ENCODE measurements around the gene ACOXL.

The ACOXL gene

DNA sequence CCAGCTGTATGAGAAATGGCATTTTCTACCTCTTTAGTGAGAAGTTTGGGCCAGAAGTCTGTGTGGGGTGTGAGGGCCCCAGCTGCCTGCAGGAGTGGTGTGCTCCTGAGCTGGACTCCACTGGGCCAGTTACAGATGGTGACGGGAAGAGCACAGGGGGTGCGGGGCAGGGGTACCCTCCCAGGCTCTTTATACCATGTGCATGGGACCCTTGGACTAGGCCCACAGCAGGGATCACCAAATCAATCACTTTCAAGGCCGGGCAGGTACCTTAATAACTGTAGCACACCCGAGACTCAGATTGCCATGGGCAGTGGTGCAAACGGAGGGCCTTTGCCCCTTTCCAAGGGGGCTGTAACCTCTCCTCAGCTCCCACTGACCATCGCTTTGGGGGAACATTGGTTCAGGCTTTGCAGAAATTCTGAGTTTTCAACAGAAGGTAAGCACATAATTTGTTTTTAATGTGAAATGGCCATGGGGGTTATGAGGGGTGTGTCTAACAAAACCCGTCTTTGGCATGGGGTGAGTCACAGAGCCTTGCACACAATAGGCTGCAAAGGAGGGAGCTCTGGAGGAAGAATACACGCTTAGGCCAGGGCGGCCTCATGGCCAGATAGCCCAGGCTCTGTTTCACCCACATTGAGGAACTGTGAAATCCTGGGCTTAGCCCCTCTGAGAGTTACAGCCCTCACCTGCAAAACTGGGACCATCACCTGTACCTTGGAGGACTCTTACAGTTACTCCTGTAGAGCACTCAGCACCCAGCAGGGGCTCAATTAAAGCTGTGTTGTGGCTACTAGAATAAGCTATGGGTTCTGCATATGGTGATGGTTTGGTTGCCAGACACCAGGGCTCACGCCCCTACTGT, 247.3 kb downstream of the ACOXL start:
- no peak for DNase-seq

DNA sequence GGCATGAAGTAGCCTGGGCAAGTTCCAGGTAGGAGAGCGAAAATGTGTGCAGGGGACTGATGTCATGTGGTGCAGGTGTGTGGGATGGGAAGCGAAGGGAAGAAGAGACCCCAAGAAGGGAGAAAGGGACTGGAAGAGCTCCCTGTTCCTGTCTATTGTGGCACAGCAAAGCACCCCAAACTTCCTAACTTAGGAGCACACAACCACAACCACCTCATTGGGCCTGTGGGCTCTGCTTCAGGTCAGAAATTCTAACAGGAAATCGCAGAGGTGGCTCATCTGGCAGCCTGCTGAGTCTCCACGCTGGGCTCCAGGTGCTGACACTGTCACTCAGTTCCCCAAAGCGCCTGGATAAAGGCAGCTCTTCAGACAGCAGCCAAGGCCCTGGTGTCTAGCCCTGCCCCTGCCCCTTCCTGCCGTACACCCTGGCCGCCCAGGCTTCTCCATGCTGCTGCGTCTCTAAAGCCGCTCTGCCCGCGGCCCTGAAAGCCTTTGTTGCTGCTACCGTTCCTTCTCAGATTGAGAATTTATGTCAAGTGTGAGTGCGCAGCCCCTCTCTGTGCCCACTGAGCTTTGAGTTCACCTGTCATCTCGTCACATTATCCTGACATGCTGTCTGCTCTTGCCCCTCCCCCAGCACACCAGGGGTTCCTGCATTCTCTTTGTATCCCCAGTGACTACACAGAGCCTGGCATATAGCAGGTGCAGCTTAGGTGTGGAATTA, 248.1 kb downstream of the ACOXL start:
- no peak for DNase-seq

DNA sequence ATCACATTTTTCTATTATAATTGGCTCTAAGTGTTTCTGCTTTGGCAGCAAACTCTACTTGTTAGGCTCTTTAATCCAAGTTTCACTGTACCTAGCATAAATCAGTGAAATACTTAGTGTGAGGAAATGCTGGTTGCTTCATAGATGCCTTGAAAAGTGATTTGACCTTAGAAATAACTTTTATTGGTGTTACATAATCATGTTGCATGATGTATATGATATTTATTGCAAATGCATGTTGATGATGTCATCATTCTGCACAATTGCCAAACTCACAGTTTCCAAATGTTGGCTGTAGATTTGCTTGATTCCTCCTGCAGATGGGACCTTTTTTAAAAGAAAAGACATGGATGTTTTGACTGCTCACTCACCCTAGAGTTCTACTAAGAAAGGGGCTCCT, 250.8 kb downstream of the ACOXL start:
- no peak for DNase-seq

DNA sequence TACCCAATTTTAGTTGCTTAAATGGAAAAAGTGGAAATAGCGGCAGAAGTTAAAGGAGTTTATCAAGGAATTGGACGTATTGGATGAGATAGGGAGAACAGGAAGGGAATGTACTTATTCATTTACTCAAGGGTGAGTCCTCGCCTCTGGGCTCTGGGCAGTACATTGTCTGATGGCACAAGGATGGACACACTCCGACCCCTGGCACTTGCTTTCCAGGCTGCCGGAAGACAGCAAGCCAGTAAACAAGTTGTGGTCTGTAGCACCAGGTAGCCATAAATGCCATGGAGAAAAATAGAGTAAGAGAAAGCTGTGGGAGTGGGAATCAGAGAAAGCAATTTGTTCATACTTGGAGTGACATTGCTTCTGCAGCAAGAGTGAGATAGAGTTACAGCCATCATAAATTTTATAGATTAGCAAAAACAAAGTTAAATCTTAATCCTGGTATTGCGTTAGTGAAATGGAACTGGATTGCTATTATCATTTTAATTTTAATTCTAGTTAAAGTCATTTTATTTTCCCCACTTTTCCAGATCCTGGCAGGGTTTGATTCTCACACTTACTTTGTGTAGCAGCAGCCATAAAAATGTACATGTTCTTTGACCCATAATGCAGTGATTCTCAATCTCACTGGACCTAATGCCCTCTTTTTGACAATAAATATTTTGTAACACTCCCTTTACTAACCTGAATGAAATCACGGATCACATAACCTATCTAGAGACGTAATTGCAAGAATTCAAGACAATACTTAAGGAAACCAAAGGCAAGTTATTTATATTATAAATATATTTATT, 252.5 kb downstream of the ACOXL start:
- DNase-seq, result no peak

DNA sequence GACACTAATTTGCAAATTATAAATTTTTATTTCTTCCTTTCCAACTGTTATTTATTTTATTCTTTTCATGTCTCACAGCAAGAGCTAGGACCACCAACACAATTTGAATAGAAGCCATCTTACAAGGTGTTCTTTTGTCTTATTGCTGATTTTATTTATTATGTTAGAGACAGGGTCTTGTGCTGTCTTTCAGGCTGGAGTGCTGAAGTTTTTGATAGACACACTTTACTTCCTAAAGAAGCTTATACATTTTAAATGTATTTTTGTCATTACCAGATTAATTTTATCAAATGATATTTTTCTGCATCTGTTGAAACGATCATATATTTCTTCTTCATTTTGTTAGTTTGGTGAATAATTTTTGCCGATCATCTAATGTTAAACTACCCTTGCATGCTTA, 258.1 kb downstream of the ACOXL start:
- DNase-seq, result no peak

DNA sequence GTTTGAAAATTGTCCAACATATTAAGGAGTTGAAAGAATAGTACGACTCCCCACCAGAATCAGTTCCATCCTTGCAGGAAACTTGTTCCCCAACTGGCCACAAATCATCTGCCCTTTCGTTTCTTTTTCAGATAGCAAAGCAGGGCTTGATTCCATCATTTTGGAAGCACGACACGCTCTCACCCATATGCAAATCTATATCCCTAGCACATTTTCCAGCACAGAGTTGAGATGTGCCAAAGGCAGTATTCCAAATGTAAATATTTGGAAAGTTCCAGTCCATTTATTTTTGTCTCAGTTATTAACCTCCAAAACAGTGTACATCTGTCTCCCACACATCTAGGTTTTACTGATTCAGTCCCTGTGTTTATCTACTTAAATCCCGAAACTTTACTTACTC, 259.5 kb downstream of the ACOXL start:
- no peak for DNase-seq

DNA sequence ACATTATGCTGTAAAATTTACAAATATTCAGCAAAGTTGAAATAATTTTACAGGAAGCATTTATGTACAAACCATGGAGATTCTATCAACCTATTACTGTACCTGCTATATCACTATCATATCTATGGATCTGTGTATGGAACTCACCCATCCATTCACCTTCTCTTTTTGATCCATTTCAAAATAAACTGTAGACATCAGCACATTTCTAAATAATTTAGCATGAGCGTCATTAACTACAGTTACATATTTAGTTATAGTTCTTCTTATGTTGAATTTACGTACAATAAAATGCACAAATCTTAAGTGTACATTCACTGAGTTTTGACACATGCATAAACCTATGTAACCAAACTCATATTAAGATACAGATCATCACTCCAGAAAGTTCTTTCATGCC, 260.5 kb downstream of the ACOXL start:
- no peak for DNase-seq

DNA sequence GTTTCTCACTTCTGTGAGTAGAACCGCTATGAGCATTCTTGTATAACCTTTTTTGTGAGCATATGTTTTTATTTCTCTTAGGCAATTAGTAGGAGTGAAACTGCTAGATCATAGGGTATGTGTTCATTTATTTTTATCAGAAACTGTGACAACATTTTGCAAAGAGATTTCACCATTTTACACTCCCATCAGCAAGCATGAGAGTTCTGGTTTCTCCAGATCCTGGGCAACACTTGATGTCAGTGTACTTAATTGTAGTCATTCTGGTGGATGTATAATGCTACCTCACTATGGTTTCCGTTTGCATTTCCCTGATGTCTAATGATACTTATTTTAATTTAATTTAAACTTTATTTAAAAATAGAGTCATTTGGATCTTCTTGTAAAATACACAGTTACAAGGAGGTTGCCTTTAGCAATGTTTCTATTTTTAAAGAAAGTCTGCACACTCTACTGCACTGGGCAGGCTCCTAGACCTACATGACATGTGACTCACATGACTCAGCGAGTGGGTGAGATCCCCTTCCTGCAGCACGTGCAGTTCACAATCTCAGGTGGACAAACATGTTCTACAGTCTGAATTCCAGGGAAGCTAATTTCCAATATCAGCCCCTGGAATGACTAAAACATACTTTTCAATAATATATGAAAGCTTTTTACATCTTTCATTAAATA, 261.3 kb downstream of the ACOXL start:
- peak; percentile 23 for DNase-seq

DNA sequence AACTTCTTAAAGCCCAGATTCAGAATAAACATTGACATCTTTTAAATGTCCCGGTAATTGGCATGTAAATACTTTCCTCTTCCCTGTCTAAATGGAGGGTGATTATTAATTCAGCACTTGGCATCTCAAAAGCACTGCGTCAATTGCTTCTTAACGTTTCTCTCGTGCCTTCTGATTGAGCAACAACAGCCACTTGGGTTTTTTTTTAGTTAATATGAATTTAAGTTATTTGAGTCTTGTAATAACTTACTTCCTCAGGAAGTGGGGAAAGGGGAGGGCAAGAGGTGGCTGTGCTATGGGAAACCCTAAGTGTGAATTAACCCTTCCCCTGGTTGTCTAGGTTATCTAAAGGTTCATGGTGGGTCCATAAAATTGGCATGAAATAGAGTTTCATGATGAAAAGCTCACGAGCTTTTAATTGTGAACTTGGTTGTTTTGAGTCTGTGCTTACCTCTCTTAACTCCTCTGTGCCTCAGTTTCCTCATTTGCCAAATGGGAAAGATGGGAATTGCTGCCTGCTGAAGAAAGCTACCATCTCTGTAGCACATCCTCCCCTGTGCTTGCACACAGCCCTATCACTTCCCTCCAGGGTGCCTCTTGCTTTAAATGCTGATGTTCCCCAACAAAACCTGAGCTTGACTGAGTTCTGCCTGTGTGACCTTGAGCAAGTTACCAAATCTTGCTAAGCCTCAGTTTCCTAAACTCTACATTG, 262.0 kb downstream of the ACOXL start:
- DNase-seq, result no peak

DNA sequence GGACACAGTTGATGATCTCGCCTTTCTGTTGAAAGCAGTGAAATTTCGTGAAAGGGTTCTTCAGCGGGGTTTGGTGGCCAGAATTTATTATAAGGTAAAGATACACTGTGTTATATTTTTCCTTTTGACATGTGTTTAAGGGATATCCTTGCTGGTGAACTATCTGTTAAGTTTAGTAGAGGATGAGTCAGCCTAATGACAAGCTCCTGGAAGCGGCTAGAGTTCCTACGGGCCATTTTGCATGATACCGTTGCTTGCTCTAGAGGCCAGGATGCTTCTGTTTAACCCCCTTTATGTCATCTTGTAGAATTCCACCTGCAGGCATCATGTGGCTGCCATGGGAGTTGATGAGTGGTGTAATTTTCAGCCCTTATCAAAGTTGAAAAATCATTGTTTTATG, 263.5 kb downstream of the ACOXL start:
- DNase-seq, result no peak

DNA sequence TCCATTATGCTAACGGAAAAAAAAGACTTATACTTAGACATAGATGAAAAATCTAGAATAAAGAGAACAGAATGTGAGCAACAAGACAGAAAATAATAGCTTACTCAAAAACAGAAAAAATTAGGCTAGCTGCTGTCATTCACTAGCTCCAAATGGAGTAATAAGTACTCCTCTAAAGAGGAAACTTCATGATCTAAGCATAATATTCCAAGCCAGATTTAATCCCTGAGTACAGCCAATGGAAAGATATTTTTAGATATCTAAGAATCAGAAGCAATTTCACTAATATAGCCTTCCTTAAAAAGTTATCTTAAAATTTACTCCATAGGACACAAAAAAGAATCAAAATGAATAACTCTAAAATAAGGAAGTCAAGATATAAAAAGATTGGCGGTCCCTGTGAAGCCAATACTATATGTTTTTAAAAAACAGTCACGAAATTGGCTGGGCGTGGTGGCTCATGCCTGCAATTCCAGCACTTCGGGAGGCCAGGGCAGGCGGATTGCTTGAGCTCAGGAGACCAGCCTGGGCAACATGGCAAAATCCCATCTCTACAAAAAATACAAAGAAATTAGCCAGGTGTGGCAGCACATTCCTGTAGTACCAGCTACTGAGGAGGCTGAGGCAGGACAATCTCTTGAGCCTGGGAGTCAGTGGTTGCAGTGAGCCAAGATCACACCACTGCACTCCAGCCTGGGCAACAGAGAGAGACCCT, 265.1 kb downstream of the ACOXL start:
- DNase-seq, result no peak

DNA sequence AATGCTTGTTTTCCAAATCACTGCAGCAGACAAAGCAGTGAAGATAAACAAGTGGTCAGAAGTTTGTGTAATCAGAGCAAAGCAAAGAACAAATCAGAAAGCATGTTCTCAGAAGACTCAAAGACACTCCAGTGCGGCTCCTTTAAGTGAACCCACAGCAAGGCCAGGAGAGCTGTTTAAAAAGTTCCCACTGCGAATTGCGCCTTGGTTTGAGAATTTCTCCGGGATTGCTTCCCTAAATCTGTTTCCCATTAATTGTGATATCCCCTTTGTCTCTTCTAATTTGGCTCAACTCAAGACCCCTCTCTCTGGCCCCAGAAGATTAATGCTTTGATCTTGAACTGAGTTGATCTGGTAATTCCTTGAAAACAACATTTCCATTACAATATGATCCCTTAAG, 265.9 kb downstream of the ACOXL start:
- no peak for DNase-seq

DNA sequence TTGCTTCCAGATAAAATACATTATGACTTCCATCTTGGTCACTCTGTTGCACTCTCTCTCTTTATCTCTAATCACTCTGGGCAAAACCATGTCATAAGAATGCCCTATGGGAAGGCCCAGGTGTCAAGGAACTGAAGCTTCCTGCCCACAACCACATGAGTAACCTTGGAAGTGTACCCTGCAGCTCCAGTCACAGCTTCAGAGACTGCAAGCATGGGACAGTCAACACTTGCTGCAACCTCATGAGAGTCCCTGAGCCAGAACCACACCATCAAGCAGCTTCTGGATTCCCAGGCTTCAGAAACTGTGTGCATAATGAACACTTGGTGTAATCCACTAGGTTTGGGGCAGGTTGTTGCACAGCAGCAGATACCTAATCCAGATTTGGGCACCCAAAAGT, 267.3 kb downstream of the ACOXL start:
- DNase-seq, result no peak

DNA sequence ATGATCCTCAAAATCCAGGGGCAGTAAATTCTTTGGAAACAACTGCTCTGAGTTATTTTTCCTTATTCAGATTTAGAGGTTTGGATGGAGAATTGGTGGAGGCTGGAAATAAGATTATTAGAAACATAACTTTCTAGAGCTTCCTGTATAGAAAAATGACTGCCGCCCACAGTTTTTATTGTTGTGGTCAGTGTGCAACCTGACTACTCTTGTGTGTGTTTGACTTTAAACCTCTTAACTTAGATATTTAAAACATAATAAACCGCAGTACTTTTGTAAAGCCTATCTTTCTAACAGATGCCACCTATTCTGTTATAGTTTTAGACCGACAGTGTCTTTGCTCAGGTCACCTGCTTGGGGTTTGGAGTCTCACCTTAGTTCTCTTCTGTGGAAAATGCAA, 272.9 kb downstream of the ACOXL start:
- DNase-seq, result no peak

DNA sequence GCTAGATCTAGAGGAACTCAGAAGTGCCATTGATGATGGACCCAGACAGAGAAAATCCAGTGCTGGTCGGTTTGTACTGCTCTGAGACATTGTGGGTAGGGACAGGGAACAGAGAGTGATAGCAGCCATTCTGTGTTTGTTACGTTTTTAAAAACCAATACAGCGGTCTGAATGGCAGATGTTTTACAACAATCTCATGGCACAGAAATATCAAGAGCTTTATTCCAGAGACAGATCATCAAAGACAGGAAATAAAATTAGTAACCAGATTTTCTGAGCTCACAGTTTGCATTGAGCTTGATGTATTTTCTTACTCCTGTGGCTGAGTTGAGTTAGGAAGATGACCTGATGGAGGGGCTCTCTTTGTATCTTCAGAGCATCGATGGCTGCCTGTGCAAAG, 273.4 kb downstream of the ACOXL start:
- DNase-seq, result no peak

DNA sequence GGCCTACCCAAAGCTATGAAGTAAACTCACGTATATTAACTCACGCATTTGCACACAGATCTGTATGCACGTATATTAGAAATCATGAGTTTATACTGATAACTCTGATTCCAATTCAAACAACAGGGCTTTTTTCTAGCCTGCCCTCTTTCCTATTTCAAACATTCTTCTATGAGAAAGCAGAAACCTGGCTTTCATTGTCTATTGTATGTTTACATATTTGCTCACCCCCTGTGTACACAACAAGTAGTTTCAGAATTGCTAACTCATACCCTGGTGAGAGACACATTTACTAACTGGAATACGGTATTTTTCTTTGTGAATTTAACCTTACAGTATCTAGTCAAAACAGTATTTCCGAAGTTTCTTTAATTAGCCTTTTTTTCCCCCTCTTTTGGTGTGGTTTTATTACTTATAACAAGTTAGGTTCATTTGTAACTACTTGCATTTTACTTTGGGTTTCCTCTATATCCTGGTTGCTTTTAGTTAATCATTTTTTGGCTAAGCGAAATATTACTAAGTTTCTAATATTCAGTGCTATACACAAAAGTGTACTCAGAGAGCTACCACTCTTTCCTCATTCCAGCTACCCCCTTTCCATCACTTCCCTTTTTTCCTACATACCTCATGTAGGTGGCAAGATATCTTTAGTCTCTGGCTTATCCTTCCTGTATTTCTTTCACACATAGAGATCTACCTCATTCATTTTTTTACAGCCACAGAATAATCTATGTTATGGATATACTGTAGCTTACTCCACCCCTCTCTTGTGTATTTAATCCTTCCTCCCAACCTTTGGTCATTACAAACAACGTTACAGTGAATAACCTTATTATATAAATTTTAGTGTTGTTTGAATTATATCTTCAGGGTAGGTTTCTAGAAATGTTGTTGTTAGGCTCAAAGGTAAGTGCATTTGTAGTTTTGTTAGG, 275.6 kb downstream of the ACOXL start:
- DNase-seq, result no peak

DNA sequence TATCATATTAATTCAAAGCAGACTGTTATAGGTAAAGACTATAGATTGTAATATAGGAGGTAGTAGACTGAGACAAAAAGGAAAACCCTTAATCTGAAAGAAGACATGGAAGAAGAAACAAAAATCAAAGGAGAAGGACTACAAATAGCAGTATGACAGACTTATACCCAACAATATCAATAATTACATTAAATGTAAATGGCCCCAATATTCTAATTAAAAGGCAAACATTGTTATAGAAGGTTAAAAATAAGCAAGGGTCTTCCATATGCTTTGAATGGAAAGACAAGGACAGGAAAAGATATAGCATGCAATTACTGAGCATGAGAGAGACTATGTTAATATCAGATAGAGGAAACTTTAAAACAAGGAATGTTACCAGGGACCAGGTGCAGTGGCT, 278.8 kb downstream of the ACOXL start:
- DNase-seq, result no peak

DNA sequence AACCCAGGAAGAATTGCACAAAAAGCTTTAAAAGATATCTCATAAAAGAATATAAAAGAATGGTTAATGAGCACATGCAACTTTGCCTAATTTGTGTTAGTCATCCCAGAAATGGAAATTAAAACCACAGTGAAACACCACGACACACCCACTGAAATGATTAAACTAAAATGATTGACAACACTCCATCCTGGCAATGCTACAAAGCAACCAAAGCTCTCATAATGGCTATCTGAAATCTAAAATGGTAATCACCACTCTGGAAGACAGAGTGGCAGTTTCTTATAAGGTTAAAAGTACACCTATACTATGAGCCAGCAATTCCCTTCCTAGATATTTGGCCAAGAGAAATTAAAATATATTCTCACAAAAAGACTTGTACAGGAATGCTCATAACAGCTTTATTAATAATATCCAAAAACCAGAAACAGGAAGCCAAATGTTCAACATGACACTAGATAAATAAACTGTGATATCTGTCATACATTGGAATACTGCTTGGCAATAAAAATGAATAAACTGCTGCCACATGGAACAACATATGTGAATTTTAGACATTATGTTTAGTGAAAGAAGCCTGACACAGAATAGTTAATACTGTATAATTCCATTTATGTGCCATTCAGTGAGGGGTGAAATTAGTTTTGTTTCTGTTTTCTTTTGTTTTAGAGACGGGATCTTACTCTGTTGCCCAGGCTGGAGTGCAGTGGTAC, 283.1 kb downstream of the ACOXL start:
- DNase-seq, result no peak

DNA sequence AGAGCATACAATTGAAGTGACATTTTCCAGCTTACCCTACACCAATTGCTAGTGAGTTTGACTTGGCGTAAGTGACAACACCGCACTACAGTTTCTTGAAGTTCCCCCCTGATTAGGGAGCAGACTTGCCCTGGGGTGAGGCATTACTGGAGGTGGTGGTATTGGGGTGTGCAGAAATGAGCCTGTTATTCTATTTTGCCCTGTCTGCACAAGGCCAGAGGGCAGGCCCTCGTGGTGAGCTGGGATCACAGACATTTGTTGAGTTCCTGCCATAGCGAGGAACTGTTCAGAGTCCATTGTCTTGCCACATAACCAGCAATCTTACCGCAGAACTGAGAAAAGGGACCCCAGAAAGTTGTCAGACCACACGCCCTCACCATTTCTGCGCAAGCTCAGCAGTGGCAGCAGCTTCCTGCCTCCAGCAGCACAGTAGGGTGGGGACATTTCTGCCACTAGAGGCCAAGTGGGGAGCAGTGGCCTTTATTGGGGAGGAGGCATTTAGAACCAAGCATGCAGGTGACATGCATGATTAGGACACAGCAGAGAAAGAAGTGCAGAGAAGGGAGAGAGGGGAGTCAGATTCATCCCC, 284.8 kb downstream of the ACOXL start:
- no peak for DNase-seq
